Psoas muscle (tissue), 8 donors: Measurements from ENCODE around the gene ROPN1L. TPM values are rescaled to one million over a fixed set of nuclear protein-coding genes. Genes with fewer than 3 reads are reported as not detected.

Experiments
- ATAC-seq, 4 donors: fragments of 200-7000 bp; cut with Tn5 transposase; one replicate each; pipeline ENCODE4 v1.9.1; 2020; ENCODE audit warnings: moderate library complexity in 3 of 4, mild to moderate bottlenecking in 2 of 4
- DNase-seq, 2 donors: peaks; one replicate each; pipeline ENCODE4 v3.0.0-alpha.2; 2020
- H3K27ac ChIP-seq: fragments of 200-600 bp; one replicate; pipeline ENCODE4 v1.8.0; 2022
- H3K27me3 ChIP-seq, 3 donors: fragments of 200-600 bp in 1 of 3; one replicate each; pipeline versions ENCODE4 v1.6.1 to v1.8.0; 2013 to 2022; ENCODE audit warnings: low read length in 2 of 3, mild to moderate bottlenecking in 2 of 3, moderate library complexity in 1 of 3; ENCODE audit not compliant: insufficient read depth in 3 of 3
- H3K36me3 ChIP-seq, 2 donors: fragments of 200-600 bp in 1 of 2; one replicate each; pipeline versions ENCODE4 v1.6.1 to v1.8.0; 2013 to 2022; ENCODE audit warnings: low read depth in 1 of 2, mild to moderate bottlenecking in 1 of 2, moderate library complexity in 1 of 2; ENCODE audit not compliant: insufficient read depth in 1 of 2
- H3K4me1 ChIP-seq: fragments of 200-600 bp; one replicate; pipeline ENCODE4 v1.8.0; 2022
- H3K4me3 ChIP-seq: fragments of 200-600 bp; one replicate; pipeline ENCODE4 v1.8.0; 2022; ENCODE audit warnings: mild to moderate bottlenecking
- H3K9me3 ChIP-seq: fragments of 200-600 bp; one replicate; pipeline ENCODE4 v1.8.0; 2022
- CTCF ChIP-seq: fragments of 200-600 bp; IDR thresholded peaks from one replicate; pipeline ENCODE4 v1.8.0; 2022; ENCODE audit warnings: antibody characterized with exemption
- WGBS, 3 donors: extraction: QIAGEN DNeasy Blood & Tissue Kit; methylation state at CpG; one replicate each; pipeline versions ENCODE4 v1.1.6 to v1.1.7; 2013; 5-methylcytosine and 5-hydroxymethylcytosine counted together
- intact Hi-C, 2 donors: fragments of 100-400 bp; cut with DNase I; formaldehyde crosslinking; loops; one replicate each; pipeline versions ENCODE4 v1.11.0 to v1.14.2; 2022
- polyA plus RNA-seq, 3 donors: library from polyadenylated mRNA; stranded (reverse); fragments of 200-250 nt; gene quantifications; one replicate each; pipeline ENCODE4 v1.2.3, GENCODE V29; 2013
- total RNA-seq, 4 donors: library from RNA; stranded (reverse); fragmentation: NEBNext Ultra II Directional in 2 of 4; extraction: Animal tissue kit (Norgen Biotek cat#: 25700) in 2 of 4; gene quantifications; one replicate each; pipeline versions ENCODE4 v1.2.1 to v1.2.4, GENCODE V29; 2021 to 2023
- donor health status: healthy with polysubstance abuse.
- donor health status: DM: no; HTN: no; CAD: no; lungs with moderate emphysema.
- donor health status: Bipolar disorder and iron deficiency.
- donor health status: healthy.
- donor health status: DM: yes; HTN: yes; CAD: no.
- donor health status: DM: no; HTN: no; CAD: no.
- donor health status: DM: no; HTN: no; CAD: no.
- donor health status: DM: yes; HTN: yes; CAD: no.

ROPN1L gene
- total and polyA plus RNA-seq, 7 donors: 0.16 to 0.38 (median 0.25) TPM; not detected in 4

GRCh38 chr5:10501554-10502075 lies 59.9 kb downstream of the ROPN1L start:
- DNase-seq: no peak
- H3K4me3 ChIP-seq: no peak overlapping the region
- 82 to 85% (median 83%) methylated on average over 9 of the region's 9 CpGs for WGBS, 3 donors
- no peaks in the 10 kb centered on the region for H3K36me3 ChIP-seq
- no peak overlapping the region for H3K27ac ChIP-seq
- intact Hi-C loops: no loop called here
- TF ChIP-seq CTCF: no peak
- H3K27me3 ChIP-seq: no peaks in the 10 kb centered on the region
- ATAC-seq: no peak
- no peaks in the 10 kb centered on the region for H3K9me3 ChIP-seq
- peaks cover 7% of the 10 kb centered on the region for H3K4me1 ChIP-seq

- H3K9me3 ChIP-seq: no peaks in the 10 kb centered on the region
- WGBS, 3 donors: 91 to 96% (median 93%) methylated on average over 8 of the region's 8 CpGs
- no peak for DNase-seq
- intact Hi-C loops: no loop called here
- H3K4me1 ChIP-seq: peaks cover 7% of the 10 kb centered on the region
- no peak overlapping the region for H3K4me3 ChIP-seq
- no peak for ATAC-seq
- no peaks in the 10 kb centered on the region for H3K36me3 ChIP-seq
- H3K27ac ChIP-seq: no peak overlapping the region
- no peaks in the 10 kb centered on the region for H3K27me3 ChIP-seq
- no peak for TF ChIP-seq CTCF
Observed at GRCh38 chr5:10502130-10502529, 60.5 kb downstream of the ROPN1L start.

- Histone ChIP-seq H3K9me3 (no peaks in the 10 kb centered on the region), H3K4me3 (no peak overlapping the region), H3K27ac (no peak overlapping the region), H3K36me3 (no peaks in the 10 kb centered on the region), H3K4me1 (peaks cover 7% of the 10 kb centered on the region), H3K27me3 (no peaks in the 10 kb centered on the region)
- no peak for DNase-seq
- intact Hi-C loops: no loop called here
- no peak for ATAC-seq
- no peak for TF ChIP-seq CTCF
- WGBS, 3 donors: 76 to 86% (median 81%) methylated on average over 10 of the region's 10 CpGs
Observed at GRCh38 chr5:10502578-10502977, 60.9 kb downstream of the ROPN1L start.

GRCh38 chr5:10503321-10503720 lies 61.6 kb downstream of the ROPN1L start:
- ATAC-seq: no peak
- Histone ChIP-seq H3K9me3 (no peaks in the 10 kb centered on the region), H3K4me3 (no peak overlapping the region), H3K27me3 (no peaks in the 10 kb centered on the region), H3K27ac (no peak overlapping the region), H3K36me3 (no peaks in the 10 kb centered on the region), H3K4me1 (peaks cover 7% of the 10 kb centered on the region)
- DNase-seq: no peak
- intact Hi-C loops: no loop called here
- 59 to 65% (median 60%) methylated on average over 7 of the region's 7 CpGs for WGBS, 3 donors
- no peak for TF ChIP-seq CTCF
